Measurements from ENCODE around the gene TRIM2.

GRCh38 chr4:153258750-153259149 is 54.5 kb downstream of the TRIM2 start:
- TF ChIP-seq YY1 (IDR thresholded peaks at IDR 0.05; ENCODE audit: low read depth) = no peak
- no peak for TF ChIP-seq EP300 (IDR thresholded peaks at IDR 0.05; ENCODE audit: borderline replicate concordance in 1 of 2, low read depth in 1 of 2, low read length in 1 of 2)
- TF ChIP-seq, protein P1, sequence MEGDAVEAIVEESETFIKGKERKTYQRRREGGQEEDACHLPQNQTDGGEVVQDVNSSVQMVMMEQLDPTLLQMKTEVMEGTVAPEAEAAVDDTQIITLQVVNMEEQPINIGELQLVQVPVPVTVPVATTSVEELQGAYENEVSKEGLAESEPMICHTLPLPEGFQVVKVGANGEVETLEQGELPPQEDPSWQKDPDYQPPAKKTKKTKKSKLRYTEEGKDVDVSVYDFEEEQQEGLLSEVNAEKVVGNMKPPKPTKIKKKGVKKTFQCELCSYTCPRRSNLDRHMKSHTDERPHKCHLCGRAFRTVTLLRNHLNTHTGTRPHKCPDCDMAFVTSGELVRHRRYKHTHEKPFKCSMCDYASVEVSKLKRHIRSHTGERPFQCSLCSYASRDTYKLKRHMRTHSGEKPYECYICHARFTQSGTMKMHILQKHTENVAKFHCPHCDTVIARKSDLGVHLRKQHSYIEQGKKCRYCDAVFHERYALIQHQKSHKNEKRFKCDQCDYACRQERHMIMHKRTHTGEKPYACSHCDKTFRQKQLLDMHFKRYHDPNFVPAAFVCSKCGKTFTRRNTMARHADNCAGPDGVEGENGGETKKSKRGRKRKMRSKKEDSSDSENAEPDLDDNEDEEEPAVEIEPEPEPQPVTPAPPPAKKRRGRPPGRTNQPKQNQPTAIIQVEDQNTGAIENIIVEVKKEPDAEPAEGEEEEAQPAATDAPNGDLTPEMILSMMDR (IDR thresholded peaks at IDR 0.05) = no peak
- no peak for TF ChIP-seq RAD21 (IDR thresholded peaks at IDR 0.05; ENCODE audit: low read length)
- TF ChIP-seq NRF1 (IDR thresholded peaks at IDR 0.05; ENCODE audit: low read depth, low read length) = no peak
- no peak for TF ChIP-seq TEAD4 (IDR thresholded peaks at IDR 0.05; ENCODE audit: borderline replicate concordance, insufficient read depth)
- no peak for TF ChIP-seq SIN3A (IDR thresholded peaks at IDR 0.05; ENCODE audit: borderline replicate concordance, low read depth, low read length)
- TF ChIP-seq GABPA (IDR thresholded peaks at IDR 0.05; ENCODE audit: low read depth) = no peak
